Raji (cell line): ENCODE results near the gene PTGER3.

Source experiments
- POLR2A ChIP-seq: IDR thresholded peaks from 2 replicates; pipeline ENCODE4 v1.6.1; 2011; ENCODE audit warnings: low read depth, low read length, control low read depth; ENCODE audit not compliant: insufficient read depth

The PTGER3 gene

GRCh38 chr1:71071720-71072119 is 24.1 kb upstream of the PTGER3 start:
- TF ChIP-seq POLR2A = no peak

DNA sequence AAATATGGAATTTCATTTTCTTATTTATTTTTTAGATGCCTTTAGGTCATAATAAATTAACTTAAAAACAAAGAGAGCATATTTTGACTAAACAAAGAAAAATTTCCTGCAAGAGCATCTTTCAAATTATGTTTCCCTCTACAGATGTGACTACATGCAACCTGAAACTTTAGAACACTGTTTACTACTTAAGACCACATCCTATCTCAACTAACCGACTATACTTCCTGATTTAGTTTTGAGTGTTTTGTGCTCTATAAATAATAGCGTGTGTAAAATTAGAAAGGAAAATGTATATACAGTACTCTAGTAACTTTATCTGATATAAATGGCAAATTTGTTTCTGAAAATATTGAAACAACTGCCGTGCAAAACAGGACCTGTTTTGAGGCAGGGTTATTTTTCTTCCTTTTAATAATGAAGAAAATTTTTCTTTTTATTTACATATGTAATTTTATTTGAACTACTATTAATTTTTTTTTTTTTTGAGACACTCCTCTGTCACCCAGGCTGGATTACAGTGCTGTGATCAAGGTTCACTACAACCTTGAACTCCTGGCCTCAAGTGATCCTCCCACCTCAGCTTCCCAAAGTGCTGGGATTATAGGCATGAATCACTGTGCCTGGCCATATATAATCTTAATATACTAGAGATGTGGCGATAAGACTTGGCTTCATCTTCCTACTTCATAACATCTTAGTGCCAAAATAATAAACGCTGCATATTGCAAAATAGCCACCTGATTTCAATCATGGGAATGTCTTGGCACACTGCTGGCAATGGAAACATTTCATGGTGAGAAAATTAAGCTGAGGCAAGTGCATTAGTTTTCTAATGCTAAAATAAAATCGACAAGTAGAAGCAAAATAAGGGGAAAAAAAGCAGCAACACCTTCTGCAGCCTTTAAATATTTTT is 21.0 kb upstream of the PTGER3 start:
- TF ChIP-seq POLR2A = no peak

GRCh38 chr1:71054791-71055190 is 7.2 kb upstream of the PTGER3 start:
- TF ChIP-seq POLR2A = no peak

- TF ChIP-seq POLR2A = no peak
Measured at GRCh38 chr1:71054281-71054731, 6.7 kb upstream of the PTGER3 start.

GRCh38 chr1:71053758-71054157 is 6.1 kb upstream of the PTGER3 start:
- no peak for TF ChIP-seq POLR2A

DNA sequence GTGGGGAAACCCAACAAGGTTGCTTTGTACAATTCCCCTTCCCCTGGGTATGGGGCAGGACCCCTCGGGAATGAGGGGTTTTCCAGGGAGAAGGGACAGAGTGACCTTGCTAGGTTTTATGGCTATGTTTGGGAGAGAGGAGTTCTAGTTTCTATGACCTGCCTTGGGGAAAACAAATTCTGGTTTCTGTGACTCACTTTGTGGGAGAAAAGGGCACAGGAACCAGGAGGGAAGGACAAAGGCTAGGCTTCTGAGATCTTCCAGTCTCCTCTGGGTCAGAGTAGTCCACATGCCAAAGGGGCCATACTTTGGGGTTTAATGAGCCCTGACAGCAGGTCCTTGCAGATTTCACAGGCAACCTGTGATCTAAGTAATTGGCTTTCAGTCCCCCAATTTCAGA is 5.5 kb upstream of the PTGER3 start:
- no peak for TF ChIP-seq POLR2A

DNA sequence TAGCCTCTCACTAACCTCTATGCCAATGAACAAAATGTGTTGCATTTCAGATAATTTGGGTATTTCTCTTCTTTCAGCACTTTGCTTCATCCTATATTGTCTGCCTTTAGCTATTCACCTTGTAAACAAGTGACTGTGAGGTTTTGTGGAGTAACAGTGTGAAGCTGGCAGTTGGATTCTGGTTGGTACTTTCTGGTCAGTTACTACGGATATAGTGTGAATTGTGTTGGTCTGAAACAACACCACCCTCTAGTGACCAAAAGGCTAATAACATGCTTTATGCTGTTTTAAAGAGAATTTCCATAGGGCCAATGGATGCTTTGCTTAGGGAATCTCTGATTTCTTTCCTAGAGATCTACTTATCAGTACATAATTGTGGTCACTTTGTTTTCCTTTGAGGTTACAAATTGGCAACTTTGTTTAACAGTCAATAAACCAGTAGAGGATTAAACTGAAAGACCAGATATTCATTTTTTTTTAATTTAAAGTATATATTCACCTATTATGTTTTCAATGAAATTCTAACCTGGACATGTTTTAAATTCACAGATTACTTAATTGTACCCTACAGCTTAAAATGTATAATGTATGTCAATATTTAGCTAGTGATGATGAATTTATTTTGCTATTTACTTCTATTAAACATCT is 2.5 kb upstream of the PTGER3 start:
- no peak for TF ChIP-seq POLR2A

GRCh38 chr1:71046891-71047634 is 553 bp downstream of the PTGER3 start:
- no peak for TF ChIP-seq POLR2A

- no peak for TF ChIP-seq POLR2A
Measured at GRCh38 chr1:71045463-71046028, 2.1 kb downstream of the PTGER3 start.

DNA sequence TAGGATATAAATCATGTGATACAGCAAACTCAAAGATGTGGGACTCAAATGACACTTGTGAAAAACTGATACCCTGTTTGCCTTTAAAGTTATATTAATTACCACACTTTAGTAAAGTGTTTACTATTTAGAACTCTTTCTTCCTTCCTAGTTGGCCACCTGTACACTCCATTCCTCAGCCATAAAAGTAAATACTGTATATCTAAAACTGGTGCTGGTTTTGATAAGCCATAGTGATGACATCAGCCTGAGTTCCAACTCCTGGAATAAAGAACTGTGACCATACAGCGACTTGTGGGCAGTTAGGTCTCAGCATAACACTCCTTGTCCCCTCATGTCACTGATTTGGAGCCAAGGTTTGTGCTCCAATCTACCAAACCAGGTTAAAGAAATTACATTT is 2.8 kb downstream of the PTGER3 start:
- no peak for TF ChIP-seq POLR2A

GRCh38 chr1:71043065-71043464 is 4.6 kb downstream of the PTGER3 start:
- no peak for TF ChIP-seq POLR2A

DNA sequence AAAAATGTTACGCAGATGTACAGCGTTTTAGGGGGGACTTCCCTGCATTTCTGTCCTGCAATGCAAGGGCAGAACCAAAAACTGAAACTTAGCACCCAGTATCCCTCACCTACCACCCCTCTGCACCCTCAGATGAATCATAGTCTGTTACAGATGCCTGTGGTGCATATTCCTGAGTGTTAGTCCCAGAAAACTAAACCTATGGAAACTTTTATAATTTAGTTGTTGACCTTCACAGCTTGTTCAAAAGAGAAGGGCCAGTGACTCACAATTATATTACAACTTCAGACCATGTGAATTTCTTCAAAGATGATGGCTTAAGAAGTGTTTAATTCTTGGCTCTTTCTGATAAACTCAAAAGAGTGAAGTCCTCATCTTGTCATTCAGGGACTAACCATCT is 5.8 kb downstream of the PTGER3 start:
- no peak for TF ChIP-seq POLR2A

DNA sequence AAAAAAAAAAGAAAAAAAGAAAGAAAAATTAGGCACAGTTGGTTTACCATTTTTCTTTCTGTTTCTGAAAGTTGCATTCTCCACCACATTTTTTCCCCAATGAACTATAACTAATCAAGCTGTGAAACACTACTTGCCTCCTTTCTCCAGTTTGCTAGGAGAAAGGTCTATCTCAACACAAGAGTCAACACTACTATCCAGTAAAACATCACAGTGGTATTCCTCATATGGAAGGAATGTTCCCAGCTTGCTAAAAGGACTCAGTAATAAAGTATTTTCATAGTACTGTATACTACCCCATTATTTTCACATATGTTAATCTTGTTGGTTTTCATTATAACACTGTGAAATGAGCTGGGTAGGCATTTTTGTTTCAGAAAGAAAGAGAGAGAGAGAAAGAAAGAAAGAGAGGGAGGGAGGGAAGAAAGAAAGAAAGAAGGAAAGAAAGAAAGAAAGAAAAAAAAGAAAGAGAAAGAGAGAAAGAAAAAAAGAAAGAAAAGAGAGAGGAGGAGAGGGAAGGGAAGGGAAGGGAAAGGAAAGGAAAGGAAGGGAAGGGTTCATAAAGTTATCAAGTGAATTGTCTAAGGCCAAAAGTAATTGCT is 7.9 kb downstream of the PTGER3 start:
- no peak for TF ChIP-seq POLR2A

GRCh38 chr1:71038942-71039341 is 8.7 kb downstream of the PTGER3 start:
- TF ChIP-seq POLR2A = no peak
